HL-60 (cell line): ENCODE data around the gene DISP1.

Source experiments
- DNase-seq, 2 experiments: peaks; one replicate each; pipeline ENCODE4 v3.0.0-alpha.2; 2010 to 2020; ENCODE audit warnings: low read depth in 1 of 2, low spot score in 1 of 2
- H3K27ac ChIP-seq: fragments of 250-450 bp; sonication (Bioruptor Pico); replicated peaks from 2 replicates; pipeline ENCODE4 v1.5.1; 2020; ENCODE audit warnings: mild to moderate bottlenecking, moderate library complexity
- H3K27me3 ChIP-seq: fragments of 250-450 bp; sonication (Bioruptor Pico); 2 replicates; pipeline ENCODE4 v1.5.1; 2021; ENCODE audit warnings: mild to moderate bottlenecking, moderate library complexity; ENCODE audit not compliant: insufficient read depth, poor library complexity, severe bottlenecking
- H3K4me3 ChIP-seq: replicated peaks from 2 replicates; pipeline ENCODE4 v1.5.1; 2011; ENCODE audit warnings: mild to moderate bottlenecking, control low read depth, low read length; ENCODE audit not compliant: insufficient read depth
- CTCF ChIP-seq: IDR thresholded peaks from one replicate; pipeline ENCODE4 v1.5.1; 2011; ENCODE audit warnings: low read length, control low read depth, inconsistent platforms; ENCODE audit not compliant: insufficient read depth
- GABPA ChIP-seq: IDR thresholded peaks from 2 replicates; pipeline ENCODE4 v1.6.1; 2012; ENCODE audit warnings: low read depth
- POLR2AphosphoS5 ChIP-seq: IDR thresholded peaks from 2 replicates; pipeline ENCODE4 v1.6.1; 2012; ENCODE audit warnings: low read depth
- REST ChIP-seq: IDR thresholded peaks from 2 replicates; pipeline ENCODE4 v1.6.1; 2012; ENCODE audit warnings: low read depth; ENCODE audit not compliant: insufficient replicate concordance
- SPI1 ChIP-seq: IDR thresholded peaks from 2 replicates; pipeline ENCODE4 v1.6.1; 2012; ENCODE audit warnings: low read depth, mild to moderate bottlenecking, borderline replicate concordance

The DISP1 gene

GRCh38 chr1:222801067-222801466 is 13.8 kb upstream of the DISP1 start:
- DNase-seq: no peak
- TF ChIP-seq SPI1: no peak
- TF ChIP-seq POLR2AphosphoS5: no peak

GRCh38 chr1:222811671-222812070 is 3.2 kb upstream of the DISP1 start:
- DNase-seq: no peak
- no peak overlapping the region for H3K27ac ChIP-seq
- TF ChIP-seq REST (no peak), POLR2AphosphoS5 (no peak), CTCF (no peak), SPI1 (no peak), GABPA (no peak)
- H3K4me3 ChIP-seq: no peak overlapping the region
- no peaks in the 10 kb centered on the region for H3K27me3 ChIP-seq

More at GRCh38 chr1:222801067-222801466, 13.8 kb upstream of the DISP1 start:
- H3K27me3 ChIP-seq: peaks cover 3% of the 10 kb centered on the region
- no peak overlapping the region for H3K27ac ChIP-seq
- no peak overlapping the region for H3K4me3 ChIP-seq

GRCh38 chr1:222813866-222814535 is 838 bp upstream of the DISP1 start:
- DNase-seq: no peak
- no peak for TF ChIP-seq POLR2AphosphoS5
- no peak for TF ChIP-seq SPI1
- Histone ChIP-seq H3K27ac (no peak overlapping the region), H3K4me3 (no peak overlapping the region; the same call in 1 of the 2 replicates), H3K27me3 (no peaks in the 10 kb centered on the region)

- H3K27me3 ChIP-seq: no peaks in the 10 kb centered on the region
These were observed 564 bp downstream of the DISP1 start for GRCh38 chr1:222815440-222815765.

GRCh38 chr1:222817529-222817928 is 2.7 kb downstream of the DISP1 start:
- TF ChIP-seq CTCF (no peak), REST (no peak), SPI1 (no peak), GABPA (no peak), POLR2AphosphoS5 (no peak)
- H3K27me3 ChIP-seq: no peaks in the 10 kb centered on the region
- no peak overlapping the region for H3K4me3 ChIP-seq
- no peak for DNase-seq
- no peak overlapping the region for H3K27ac ChIP-seq

More at GRCh38 chr1:222815440-222815765, 564 bp downstream of the DISP1 start:
- no peak for TF ChIP-seq POLR2AphosphoS5
- DNase-seq: no peak
- H3K4me3 ChIP-seq: peak overlapping the region; percentile 80
- H3K27ac ChIP-seq: peak overlapping the region; percentile 54
